Pancreas (tissue), 10 donors: ENCODE results near the gene LOXL4. TPM values are rescaled to one million over a fixed set of nuclear protein-coding genes. Genes with fewer than 3 reads are reported as not detected.
A peak's percentile ranks its signal among the peaks of the same experiment; 100 is the strongest.

Experiments
- ATAC-seq, 4 donors: fragments of 200-7000 bp; cut with Tn5 transposase; one replicate each; pipeline versions ENCODE4 v1.8.0 to v1.9.1; 2020; ENCODE audit warnings: mild to moderate bottlenecking in 4 of 4, moderate library complexity in 4 of 4
- DNase-seq, 6 donors: peaks; one replicate each; pipeline ENCODE4 v3.0.0-alpha.2; 2020
- FAIRE-seq: peaks from 2 replicates; lab custom pipeline; 2012; peaks lifted over from hg19 to GRCh38; lab: Jason Lieb, UNC
- H3K27ac ChIP-seq, 4 donors: fragments of 200-600 bp; sonication (generic); 1 replicate in 3 of 4; 2 replicates in 1 of 4; pipeline versions ENCODE4 v1.5.0 to v1.8.0; 2020
- H3K27me3 ChIP-seq, 4 donors: fragments of 200-600 bp; one replicate each; pipeline ENCODE4 v1.8.0; 2021
- H3K36me3 ChIP-seq, 3 donors: fragments of 200-600 bp; sonication (generic) in 1 of 3; one replicate each; pipeline versions ENCODE4 v1.5.0 to v1.8.0; 2020 to 2021
- H3K4me1 ChIP-seq, 3 donors: fragments of 200-600 bp; one replicate each; pipeline ENCODE4 v1.8.0; 2021
- H3K4me3 ChIP-seq, 4 donors: fragments of 200-600 bp; sonication (generic) in 2 of 4; one replicate each; pipeline versions ENCODE4 v1.5.0 to v1.8.0; 2020 to 2021
- H3K9me3 ChIP-seq, 4 donors: fragments of 200-600 bp; one replicate each; pipeline ENCODE4 v1.8.0; 2021
- CTCF ChIP-seq, 4 donors: fragments of 200-600 bp; sonication (generic) in 3 of 4; IDR thresholded peaks; one replicate each; pipeline versions ENCODE4 v1.5.0 to v1.8.0; 2021; ENCODE audit warnings: antibody characterized with exemption in 4 of 4
- WGBS, 2 donors: extraction: QIAGEN DNeasy Blood & Tissue Kit; methylation state at CpG; one replicate each; pipeline ENCODE4 v1.1.7; 2013; 5-methylcytosine and 5-hydroxymethylcytosine counted together
- intact Hi-C, 3 donors: fragments of 100-400 bp; cut with DNase I; formaldehyde crosslinking; loops; one replicate each; pipeline versions ENCODE4 v1.11.1 to v1.14.2; 2022
- polyA plus RNA-seq, 2 donors: library from polyadenylated mRNA; stranded (reverse); fragments of 200-250 nt; gene quantifications; one replicate each; pipeline ENCODE4 v1.2.3, GENCODE V29; 2013
- total RNA-seq, 6 donors: library from RNA; stranded (reverse); fragmentation: NEBNext Ultra II Directional in 4 of 6; extraction: Animal tissue kit (Norgen Biotek cat#: 25700) in 4 of 6; gene quantifications; one replicate each; pipeline versions ENCODE4 v1.2.1 to v1.2.4, GENCODE V29; 2021 to 2023
- donor health status: healthy with polysubstance abuse.
- donor health status: DM: no; HTN: no; CAD: no; lungs with moderate emphysema.
- donor health status: DM: no; HTN: no; CAD: no.
- donor health status: control.
- donor health status: control.
- donor health status: Bipolar disorder and iron deficiency.
- donor health status: DM: yes; HTN: yes; CAD: no.
- donor health status: DM: no; HTN: no; CAD: no.
- donor health status: DM: no; HTN: no; CAD: no.
- donor health status: DM: yes; HTN: yes; CAD: no.

LOXL4 gene
- total and polyA plus RNA-seq, 8 donors = 3.7 to 12.5 (median 8.6) TPM

GRCh38 chr10:98268694-98269431 lies 869 bp upstream of the LOXL4 start:
- Histone ChIP-seq H3K36me3 (no peaks in the 10 kb centered on the region), H3K4me3 (peak overlapping the region in 3 of 4 donors; percentile 20 to 40 (median 40)), H3K27ac (peak overlapping the region; percentile 55 to 79 (median 64)), H3K9me3 (no peaks in the 10 kb centered on the region), H3K27me3 (no peaks in the 10 kb centered on the region), H3K4me1 (peaks cover 0 to 7% (median 0%) of the 10 kb centered on the region in 3 donors)
- intact Hi-C loops = no loop called here
- DNase-seq = peak in 3 of 6 donors; percentile 53 to 63 (median 53)
- no peak for FAIRE-seq
- TF ChIP-seq CTCF (IDR thresholded peaks at IDR 0.05) = no peak
- WGBS, 2 donors = 12 to 17% methylated on average over 17 of the region's 17 CpGs
- peak; percentile 48 to 64 (median 55) for ATAC-seq

GRCh38 chr10:98267069-98267893 lies 713 bp downstream of the LOXL4 start:
- peak in 1 of 6 donors; percentile 75 for DNase-seq

GRCh38 chr10:98266647-98267046 lies 1.3 kb downstream of the LOXL4 start:
- TF ChIP-seq CTCF (IDR thresholded peaks at IDR 0.05) = no peak
- peaks cover 0 to 7% (median 0%) of the 10 kb centered on the region in 3 donors for H3K4me1 ChIP-seq
- 80 to 82% methylated on average over 4 to 5 of the region's 5 CpGs for WGBS, 2 donors
- H3K27me3 ChIP-seq = no peaks in the 10 kb centered on the region
- ATAC-seq (no peak), DNase-seq (no peak), FAIRE-seq (no peak)
- intact Hi-C loops = no loop called here
- H3K9me3 ChIP-seq = no peaks in the 10 kb centered on the region
- no peak overlapping the region for H3K4me3 ChIP-seq
- no peaks in the 10 kb centered on the region for H3K36me3 ChIP-seq
- H3K27ac ChIP-seq = peak overlapping the region in 2 of 4 donors; percentile 41 to 80

More at GRCh38 chr10:98267069-98267893, 713 bp downstream of the LOXL4 start:
- FAIRE-seq = no peak
- TF ChIP-seq CTCF (IDR thresholded peaks at IDR 0.05) = no peak
- Histone ChIP-seq H3K27me3 (no peaks in the 10 kb centered on the region), H3K36me3 (no peaks in the 10 kb centered on the region), H3K9me3 (no peaks in the 10 kb centered on the region), H3K27ac (peak overlapping the region; percentile 70 to 87 (median 78)), H3K4me3 (peak overlapping the region in 2 of 4 donors; percentile 40 to 42), H3K4me1 (peaks cover 0 to 7% (median 0%) of the 10 kb centered on the region in 3 donors)
- WGBS, 2 donors = 51 to 57% methylated on average over 22 of the region's 22 CpGs
- intact Hi-C loops = no loop called here
- ATAC-seq = peak in 1 of 4 donors; percentile 8

GRCh38 chr10:98265403-98266378 lies 2.3 kb downstream of the LOXL4 start:
- ATAC-seq = no peak
- H3K4me3 ChIP-seq = no peak overlapping the region
- peak overlapping the region in 2 of 4 donors; percentile 17 to 41 for H3K27ac ChIP-seq
- no peaks in the 10 kb centered on the region for H3K36me3 ChIP-seq
- H3K4me1 ChIP-seq = peaks cover 0 to 7% (median 0%) of the 10 kb centered on the region in 3 donors
- FAIRE-seq = no peak
- DNase-seq = no peak
- no peaks in the 10 kb centered on the region for H3K27me3 ChIP-seq
- TF ChIP-seq CTCF (IDR thresholded peaks at IDR 0.05) = no peak
- WGBS, 2 donors = 63 to 69% methylated on average over 17 of the region's 17 CpGs
- no peaks in the 10 kb centered on the region for H3K9me3 ChIP-seq
- intact Hi-C loops = no loop called here
